DOHH2 (cell line): ENCODE measurements around the gene PPP2R5E.

Experiments
- H3F3A ChIP-seq: fragments of 200-600 bp; sonication (generic), shearing (Covaris generic); 2 replicates; pipeline ENCODE4 v1.6.0; 2016; ENCODE audit warnings: antibody characterized with exemption, mild to moderate bottlenecking; ENCODE audit not compliant: control insufficient read depth, insufficient read depth
- H3K27ac ChIP-seq: fragments of 200-600 bp; sonication (generic); 2 replicates; pipeline ENCODE4 v1.5.1; 2014; ENCODE audit warnings: low read depth, mild to moderate bottlenecking, low read length, moderate library complexity
- H3K27me3 ChIP-seq: fragments of 200-600 bp; sonication (generic); 2 replicates; pipeline ENCODE4 v1.6.1; 2014; ENCODE audit warnings: mild to moderate bottlenecking, low read length, mixed read lengths; ENCODE audit not compliant: control insufficient read depth
- H3K36me3 ChIP-seq: fragments of 200-600 bp; sonication (generic); 2 replicates; pipeline ENCODE4 v1.6.1; 2014; ENCODE audit warnings: mild to moderate bottlenecking, low read length, moderate library complexity, mixed read lengths; ENCODE audit not compliant: control insufficient read depth
- H3K4me1 ChIP-seq: fragments of 200-600 bp; sonication (generic); 2 replicates; pipeline ENCODE4 v1.6.1; 2014; ENCODE audit warnings: mild to moderate bottlenecking, low read length, mixed read lengths; ENCODE audit not compliant: control insufficient read depth
- H3K4me2 ChIP-seq: fragments of 200-600 bp; sonication (generic); 2 replicates; pipeline ENCODE4 v1.6.0; 2014; ENCODE audit warnings: mild to moderate bottlenecking, low read length, moderate library complexity
- H3K4me3 ChIP-seq: fragments of 200-600 bp; sonication (generic); 2 replicates; pipeline ENCODE4 v1.5.1; 2014; ENCODE audit warnings: mild to moderate bottlenecking, low read length, mixed read lengths
- H3K79me2 ChIP-seq: fragments of 200-600 bp; sonication (generic); 2 replicates; pipeline ENCODE4 v1.6.1; 2014; ENCODE audit warnings: mild to moderate bottlenecking, low read length, mixed read lengths; ENCODE audit not compliant: control insufficient read depth
- H3K9me2 ChIP-seq: fragments of 200-600 bp; sonication (generic); replicated peaks from 2 replicates; pipeline ENCODE4 v1.6.1; 2014; ENCODE audit warnings: mild to moderate bottlenecking, low read length, mixed read lengths; ENCODE audit not compliant: control insufficient read depth
- H3K9me3 ChIP-seq: fragments of 200-600 bp; sonication (generic); 2 replicates; pipeline ENCODE4 v1.6.1; 2014; ENCODE audit warnings: antibody characterized with exemption, low read length, mixed read lengths; ENCODE audit not compliant: control insufficient read depth, insufficient read depth
- H4K20me1 ChIP-seq: fragments of 200-600 bp; sonication (generic); 2 replicates; pipeline ENCODE4 v1.6.0; 2014; ENCODE audit warnings: low read depth, mild to moderate bottlenecking, antibody characterized with exemption, low read length, moderate library complexity; ENCODE audit not compliant: control insufficient read depth, insufficient read depth
- CTCF ChIP-seq: fragments of 200-600 bp; sonication (generic); IDR thresholded peaks from one replicate; pipeline ENCODE4 v1.5.1; 2014; ENCODE audit warnings: antibody characterized with exemption, mild to moderate bottlenecking, low read depth, low read length; ENCODE audit not compliant: poor library complexity, severe bottlenecking
- EZH2phosphoT487 ChIP-seq: fragments of 200-600 bp; sonication (generic); IDR thresholded peaks from 2 replicates; pipeline ENCODE4 v1.6.1; 2017; ENCODE audit warnings: borderline replicate concordance, mild to moderate bottlenecking, antibody characterized with exemption, low read length, moderate library complexity, mixed read lengths

PPP2R5E gene

GRCh38 chr14:63326840-63327239, 216.3 kb downstream of the PPP2R5E start:
- H3K4me2 ChIP-seq, result no peak overlapping the region
- H3K36me3 ChIP-seq, result no peaks in the 10 kb centered on the region
- H3K4me3 ChIP-seq, result no peak overlapping the region
- no peaks in the 10 kb centered on the region for H3K4me1 ChIP-seq
- no peaks in the 10 kb centered on the region for H4K20me1 ChIP-seq
- H3K9me2 ChIP-seq, result no peaks in the 10 kb centered on the region
- H3K9me3 ChIP-seq, result no peaks in the 10 kb centered on the region
- no peaks in the 10 kb centered on the region for H3F3A ChIP-seq
- H3K27me3 ChIP-seq, result no peaks in the 10 kb centered on the region
- no peak overlapping the region for H3K27ac ChIP-seq
- H3K79me2 ChIP-seq, result no peaks in the 10 kb centered on the region
- TF ChIP-seq CTCF (no peak), EZH2phosphoT487 (no peak)

- Histone ChIP-seq H3K27me3 (no peaks in the 10 kb centered on the region), H3K79me2 (no peaks in the 10 kb centered on the region), H3F3A (no peaks in the 10 kb centered on the region), H3K9me2 (no peaks in the 10 kb centered on the region), H3K27ac (no peak overlapping the region), H3K9me3 (no peaks in the 10 kb centered on the region), H3K4me3 (no peak overlapping the region), H3K4me1 (no peaks in the 10 kb centered on the region), H3K4me2 (no peak overlapping the region), H3K36me3 (no peaks in the 10 kb centered on the region), H4K20me1 (no peaks in the 10 kb centered on the region)
- TF ChIP-seq EZH2phosphoT487 (no peak), CTCF (no peak)
These were observed 220.1 kb downstream of the PPP2R5E start for GRCh38 chr14:63322897-63323573.

GRCh38 chr14:63322472-63322871, 220.7 kb downstream of the PPP2R5E start:
- no peak for TF ChIP-seq EZH2phosphoT487
- no peak for TF ChIP-seq CTCF
- no peaks in the 10 kb centered on the region for H3F3A ChIP-seq
- no peak overlapping the region for H3K4me3 ChIP-seq
- no peaks in the 10 kb centered on the region for H4K20me1 ChIP-seq
- H3K9me2 ChIP-seq, result no peaks in the 10 kb centered on the region
- no peaks in the 10 kb centered on the region for H3K4me1 ChIP-seq
- H3K79me2 ChIP-seq, result no peaks in the 10 kb centered on the region
- no peak overlapping the region for H3K27ac ChIP-seq
- H3K9me3 ChIP-seq, result no peaks in the 10 kb centered on the region
- H3K4me2 ChIP-seq, result no peak overlapping the region
- no peaks in the 10 kb centered on the region for H3K27me3 ChIP-seq
- no peaks in the 10 kb centered on the region for H3K36me3 ChIP-seq
